ENCODE results near the gene SSBP3. TPM values are rescaled to one million over a fixed set of nuclear protein-coding genes. Genes with fewer than 3 reads are reported as not detected.

SSBP3 gene
- polyA plus RNA-seq, 4 donors: 24.2 to 41.9 (median 32.2) TPM

- 81 to 87% (median 85%) methylated on average over 5 of the region's 5 CpGs for WGBS, 3 donors
- FAIRE-seq (no peak), DNase-seq (no peak)
- Histone ChIP-seq H3K4me3 (ENCODE audit: low read depth in 1 of 3, low read length in 3 of 3) (no peak overlapping the region), H3K9me3 (ENCODE audit: control insufficient read depth in 2 of 2, insufficient read depth in 1 of 2, low read depth in 1 of 2, low read length in 1 of 2) (peaks cover 0 to 5% of the 10 kb centered on the region in 2 donors), H3K36me3 (ENCODE audit: control insufficient read depth in 3 of 3, insufficient read depth in 2 of 3, low read depth in 1 of 3, low read length in 3 of 3) (peaks cover 0 to 56% (median 4%) of the 10 kb centered on the region in 3 donors), H3K4me1 (ENCODE audit: control insufficient read depth in 3 of 3, insufficient read depth in 2 of 3, low read depth in 1 of 3, low read length in 2 of 3) (peaks cover 0 to 62% (median 3%) of the 10 kb centered on the region in 3 donors), H3K27ac (ENCODE audit: low read depth in 1 of 3, low read length in 2 of 3) (no peak overlapping the region), H3K27me3 (ENCODE audit: control insufficient read depth in 3 of 3, insufficient read depth in 3 of 3, low read length in 3 of 3) (no peaks in the 10 kb centered on the region)
Observed at GRCh38 chr1:54253480-54253879, 152.7 kb downstream of the SSBP3 start.

DNA sequence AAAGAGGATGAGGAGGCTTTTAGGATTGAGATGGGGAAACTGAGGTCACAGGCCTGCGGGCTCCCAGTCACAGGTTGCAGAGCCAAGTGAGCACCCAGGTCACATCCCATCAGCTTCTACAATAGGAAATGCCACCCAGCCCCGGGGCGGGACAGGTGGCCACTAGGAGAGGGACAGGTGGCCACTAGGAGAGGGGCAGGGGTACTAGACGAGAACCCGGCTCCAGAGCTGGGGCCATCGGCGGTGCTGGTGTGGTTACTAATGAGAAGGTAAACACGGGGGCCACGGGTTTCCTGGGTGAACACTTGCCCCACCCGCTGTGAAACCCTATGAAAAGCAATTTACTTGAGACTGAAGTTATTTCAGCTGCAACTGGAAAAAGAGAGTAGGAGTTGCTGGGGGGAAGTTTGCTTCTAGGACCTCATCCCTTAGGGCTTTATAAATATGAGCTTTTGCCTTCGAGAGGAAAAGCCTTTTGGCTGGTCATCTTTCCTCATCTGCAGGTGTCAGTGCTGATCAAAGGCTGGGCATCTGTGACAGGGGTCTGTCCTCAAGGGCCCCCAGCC, 153.7 kb downstream of the SSBP3 start:
- no peak overlapping the region for H3K27ac ChIP-seq (ENCODE audit: low read depth in 1 of 3, low read length in 2 of 3)
- H3K4me3 ChIP-seq (ENCODE audit: low read depth in 1 of 3, low read length in 3 of 3): no peak overlapping the region
- peaks cover 0 to 52% (median 3%) of the 10 kb centered on the region in 3 donors for H3K4me1 ChIP-seq (ENCODE audit: control insufficient read depth in 3 of 3, insufficient read depth in 2 of 3, low read depth in 1 of 3, low read length in 2 of 3)
- no peak for DNase-seq
- H3K9me3 ChIP-seq (ENCODE audit: control insufficient read depth in 2 of 2, insufficient read depth in 1 of 2, low read depth in 1 of 2, low read length in 1 of 2): peaks cover 0 to 5% of the 10 kb centered on the region in 2 donors
- H3K27me3 ChIP-seq (ENCODE audit: control insufficient read depth in 3 of 3, insufficient read depth in 3 of 3, low read length in 3 of 3): no peaks in the 10 kb centered on the region
- WGBS, 3 donors: 72 to 81% (median 79%) methylated on average over 11 of the region's 11 CpGs
- no peak for FAIRE-seq
- peaks cover 4 to 60% (median 6%) of the 10 kb centered on the region in 3 donors for H3K36me3 ChIP-seq (ENCODE audit: control insufficient read depth in 3 of 3, insufficient read depth in 2 of 3, low read depth in 1 of 3, low read length in 3 of 3)

GRCh38 chr1:54250670-54251069, 155.5 kb downstream of the SSBP3 start:
- Histone ChIP-seq H3K27ac (ENCODE audit: low read depth in 1 of 3, low read length in 2 of 3) (no peak overlapping the region), H3K4me1 (ENCODE audit: control insufficient read depth in 3 of 3, insufficient read depth in 2 of 3, low read depth in 1 of 3, low read length in 2 of 3) (peaks cover 0 to 36% (median 0%) of the 10 kb centered on the region in 3 donors), H3K36me3 (ENCODE audit: control insufficient read depth in 3 of 3, insufficient read depth in 2 of 3, low read depth in 1 of 3, low read length in 3 of 3) (peaks cover 4 to 73% (median 10%) of the 10 kb centered on the region in 3 donors), H3K9me3 (ENCODE audit: control insufficient read depth in 2 of 2, insufficient read depth in 1 of 2, low read depth in 1 of 2, low read length in 1 of 2) (peaks cover 0 to 5% of the 10 kb centered on the region in 2 donors), H3K4me3 (ENCODE audit: low read depth in 1 of 3, low read length in 3 of 3) (no peak overlapping the region), H3K27me3 (ENCODE audit: control insufficient read depth in 3 of 3, insufficient read depth in 3 of 3, low read length in 3 of 3) (no peaks in the 10 kb centered on the region)
- 93 to 96% (median 93%) methylated on average over 12 of the region's 12 CpGs for WGBS, 3 donors
- FAIRE-seq: no peak
- no peak for DNase-seq

DNA sequence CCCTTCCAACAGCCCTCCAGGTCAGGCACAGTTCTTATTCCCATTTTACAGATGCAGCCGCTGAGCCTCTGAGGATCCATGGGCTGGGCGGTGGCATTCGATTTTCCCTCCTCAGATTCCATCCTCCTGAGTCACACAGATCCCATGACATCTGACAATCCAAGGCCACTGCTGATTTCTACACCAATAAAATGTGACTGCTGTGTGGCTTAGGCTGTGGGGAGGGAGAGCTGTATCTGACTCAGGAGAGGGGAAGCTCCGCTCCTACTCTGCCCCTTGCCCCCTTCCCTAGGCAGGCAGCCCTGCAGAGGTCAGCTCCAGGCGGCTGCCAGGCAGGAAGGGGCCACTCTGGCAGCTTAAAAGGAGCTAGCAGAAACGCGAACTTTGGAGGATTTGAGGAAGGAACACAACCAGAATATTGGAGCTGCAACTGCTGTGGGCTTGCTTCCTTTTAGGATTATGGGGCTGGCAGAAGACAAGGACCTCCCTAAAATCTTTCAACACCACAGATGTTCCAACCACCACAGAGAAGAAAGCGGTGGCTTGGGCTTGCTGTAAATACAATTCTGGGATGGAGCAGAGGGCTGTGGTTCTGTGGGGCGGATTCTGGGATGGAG, 156.3 kb downstream of the SSBP3 start:
- Histone ChIP-seq H3K4me3 (ENCODE audit: low read depth in 1 of 3, low read length in 3 of 3) (no peak overlapping the region), H3K4me1 (ENCODE audit: control insufficient read depth in 3 of 3, insufficient read depth in 2 of 3, low read depth in 1 of 3, low read length in 2 of 3) (peaks cover 0 to 30% (median 0%) of the 10 kb centered on the region in 3 donors), H3K36me3 (ENCODE audit: control insufficient read depth in 3 of 3, insufficient read depth in 2 of 3, low read depth in 1 of 3, low read length in 3 of 3) (peaks cover 4 to 75% (median 10%) of the 10 kb centered on the region in 3 donors), H3K27ac (ENCODE audit: low read depth in 1 of 3, low read length in 2 of 3) (peak overlapping the region in 1 of 3 donors; percentile 23), H3K9me3 (ENCODE audit: control insufficient read depth in 2 of 2, insufficient read depth in 1 of 2, low read depth in 1 of 2, low read length in 1 of 2) (peaks cover 0 to 5% of the 10 kb centered on the region in 2 donors), H3K27me3 (ENCODE audit: control insufficient read depth in 3 of 3, insufficient read depth in 3 of 3, low read length in 3 of 3) (no peaks in the 10 kb centered on the region)
- no peak for FAIRE-seq
- DNase-seq: peak; percentile 59 to 69
- WGBS, 3 donors: 60 to 77% (median 71%) methylated on average over 9 of the region's 9 CpGs

DNA sequence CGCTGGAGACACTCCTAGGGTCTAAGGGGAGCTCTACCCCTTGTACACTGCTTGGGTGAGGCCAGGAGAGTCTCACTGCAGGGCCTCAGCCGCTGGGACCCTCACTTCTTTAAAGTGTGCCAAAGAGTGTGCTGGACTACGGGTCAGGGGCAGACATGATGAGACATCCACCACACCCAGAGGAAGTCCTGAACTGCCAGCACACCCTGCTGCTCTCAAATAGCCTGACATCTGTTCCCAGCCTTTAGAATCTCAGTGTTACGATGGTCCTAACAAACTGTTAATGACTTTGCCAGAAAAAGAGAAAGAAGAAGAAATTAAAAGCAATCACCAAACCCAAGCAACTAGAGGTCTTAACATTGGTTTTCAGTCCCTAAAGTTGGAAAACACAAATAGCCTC, 157.2 kb downstream of the SSBP3 start:
- Histone ChIP-seq H3K4me1 (ENCODE audit: control insufficient read depth in 3 of 3, insufficient read depth in 2 of 3, low read depth in 1 of 3, low read length in 2 of 3) (peaks cover 0 to 22% (median 0%) of the 10 kb centered on the region in 3 donors), H3K9me3 (ENCODE audit: control insufficient read depth in 2 of 2, insufficient read depth in 1 of 2, low read depth in 1 of 2, low read length in 1 of 2) (peaks cover 0 to 5% of the 10 kb centered on the region in 2 donors), H3K4me3 (ENCODE audit: low read depth in 1 of 3, low read length in 3 of 3) (no peak overlapping the region), H3K36me3 (ENCODE audit: control insufficient read depth in 3 of 3, insufficient read depth in 2 of 3, low read depth in 1 of 3, low read length in 3 of 3) (peaks cover 4 to 76% (median 10%) of the 10 kb centered on the region in 3 donors), H3K27me3 (ENCODE audit: control insufficient read depth in 3 of 3, insufficient read depth in 3 of 3, low read length in 3 of 3) (no peaks in the 10 kb centered on the region), H3K27ac (ENCODE audit: low read depth in 1 of 3, low read length in 2 of 3) (no peak overlapping the region)
- 79 to 84% (median 82%) methylated on average over 4 of the region's 4 CpGs for WGBS, 3 donors
- no peak for FAIRE-seq
- no peak for DNase-seq

DNA sequence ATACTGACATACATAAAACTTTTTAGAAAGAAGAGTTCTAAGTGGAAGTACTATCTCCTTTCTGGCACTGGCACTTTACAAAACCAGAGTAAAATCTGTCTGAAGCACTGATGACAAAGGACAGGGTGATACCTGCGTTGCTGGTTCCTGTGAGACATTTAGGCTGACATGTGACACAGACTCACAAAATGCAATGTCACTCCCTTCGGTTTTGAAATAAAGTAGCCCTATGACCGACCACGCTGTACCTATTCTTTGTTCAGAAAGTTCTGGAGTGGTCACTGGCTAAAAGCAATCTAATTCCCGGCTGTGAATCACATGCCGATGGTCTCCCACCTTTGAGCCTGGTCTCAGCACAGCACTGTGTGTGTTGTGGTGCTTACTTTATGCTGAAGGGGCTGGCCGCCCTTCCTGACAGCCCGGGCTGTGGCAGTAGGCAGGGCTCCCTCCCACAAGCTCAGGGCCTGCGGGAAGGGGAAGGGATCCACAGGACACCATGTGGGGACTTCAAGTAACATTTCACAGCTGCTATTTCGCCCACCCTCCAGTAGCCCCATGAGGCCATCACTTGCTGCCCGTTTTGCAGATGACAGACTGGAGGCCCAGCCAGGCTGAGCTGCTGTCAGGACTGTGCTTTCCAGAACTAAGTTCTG, 158.2 kb downstream of the SSBP3 start:
- Histone ChIP-seq H3K4me3 (ENCODE audit: low read depth in 1 of 3, low read length in 3 of 3) (no peak overlapping the region), H3K4me1 (ENCODE audit: control insufficient read depth in 3 of 3, insufficient read depth in 2 of 3, low read depth in 1 of 3, low read length in 2 of 3) (peaks cover 0 to 14% (median 0%) of the 10 kb centered on the region in 3 donors), H3K36me3 (ENCODE audit: control insufficient read depth in 3 of 3, insufficient read depth in 2 of 3, low read depth in 1 of 3, low read length in 3 of 3) (peaks cover 4 to 79% (median 10%) of the 10 kb centered on the region in 3 donors), H3K27ac (ENCODE audit: low read depth in 1 of 3, low read length in 2 of 3) (no peak overlapping the region), H3K27me3 (ENCODE audit: control insufficient read depth in 3 of 3, insufficient read depth in 3 of 3, low read length in 3 of 3) (no peaks in the 10 kb centered on the region), H3K9me3 (ENCODE audit: control insufficient read depth in 2 of 2, insufficient read depth in 1 of 2, low read depth in 1 of 2, low read length in 1 of 2) (peaks cover 0 to 5% of the 10 kb centered on the region in 2 donors)
- no peak for DNase-seq
- FAIRE-seq: no peak
- 90 to 92% (median 91%) methylated on average over 11 of the region's 11 CpGs for WGBS, 3 donors

GRCh38 chr1:54246116-54246721, 160.0 kb downstream of the SSBP3 start:
- no peak overlapping the region for H3K4me3 ChIP-seq (ENCODE audit: low read depth in 1 of 3, low read length in 3 of 3)
- FAIRE-seq (no peak), DNase-seq (no peak)
- peaks cover 0 to 5% (median 0%) of the 10 kb centered on the region in 3 donors for H3K4me1 ChIP-seq (ENCODE audit: control insufficient read depth in 3 of 3, insufficient read depth in 2 of 3, low read depth in 1 of 3, low read length in 2 of 3)
- peaks cover 0 to 5% of the 10 kb centered on the region in 2 donors for H3K9me3 ChIP-seq (ENCODE audit: control insufficient read depth in 2 of 2, insufficient read depth in 1 of 2, low read depth in 1 of 2, low read length in 1 of 2)
- no peak overlapping the region for H3K27ac ChIP-seq (ENCODE audit: low read depth in 1 of 3, low read length in 2 of 3)
- no peaks in the 10 kb centered on the region for H3K27me3 ChIP-seq (ENCODE audit: control insufficient read depth in 3 of 3, insufficient read depth in 3 of 3, low read length in 3 of 3)
- H3K36me3 ChIP-seq (ENCODE audit: control insufficient read depth in 3 of 3, insufficient read depth in 2 of 3, low read depth in 1 of 3, low read length in 3 of 3): peaks cover 2 to 87% (median 10%) of the 10 kb centered on the region in 3 donors
- 88 to 93% (median 92%) methylated on average over 10 of the region's 10 CpGs for WGBS, 3 donors

DNA sequence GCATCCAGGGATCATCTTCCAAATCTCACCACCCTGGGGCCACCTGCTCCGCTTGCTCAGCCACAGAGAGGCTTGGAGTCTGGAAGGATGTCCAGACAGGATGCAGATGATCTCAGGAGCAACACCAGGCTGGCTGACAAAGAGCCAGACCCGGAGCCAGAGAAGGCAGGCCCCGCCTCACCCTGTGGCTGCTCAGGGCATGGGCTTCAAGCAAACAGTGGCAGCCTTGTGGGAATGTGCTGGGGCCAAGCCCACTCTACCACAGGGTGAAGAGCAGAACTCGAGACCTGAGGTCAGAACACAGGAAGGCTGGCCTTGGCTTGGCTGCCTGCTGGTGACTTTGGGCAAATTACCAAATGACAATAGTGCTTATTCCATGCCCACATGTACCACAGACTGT, 160.7 kb downstream of the SSBP3 start:
- no peaks in the 10 kb centered on the region for H3K27me3 ChIP-seq (ENCODE audit: control insufficient read depth in 3 of 3, insufficient read depth in 3 of 3, low read length in 3 of 3)
- H3K27ac ChIP-seq (ENCODE audit: low read depth in 1 of 3, low read length in 2 of 3): no peak overlapping the region
- H3K4me3 ChIP-seq (ENCODE audit: low read depth in 1 of 3, low read length in 3 of 3): no peak overlapping the region
- no peak for FAIRE-seq
- 74 to 88% (median 85%) methylated on average over 4 of the region's 4 CpGs for WGBS, 3 donors
- peaks cover 2 to 87% (median 10%) of the 10 kb centered on the region in 3 donors for H3K36me3 ChIP-seq (ENCODE audit: control insufficient read depth in 3 of 3, insufficient read depth in 2 of 3, low read depth in 1 of 3, low read length in 3 of 3)
- peaks cover 0 to 5% of the 10 kb centered on the region in 2 donors for H3K9me3 ChIP-seq (ENCODE audit: control insufficient read depth in 2 of 2, insufficient read depth in 1 of 2, low read depth in 1 of 2, low read length in 1 of 2)
- DNase-seq: no peak
- H3K4me1 ChIP-seq (ENCODE audit: control insufficient read depth in 3 of 3, insufficient read depth in 2 of 3, low read depth in 1 of 3, low read length in 2 of 3): peaks cover 0 to 5% (median 0%) of the 10 kb centered on the region in 3 donors
